ENCODE measurements around the gene DIP2A.

GRCh38 chr21:46423546-46424038 lies 35.1 kb upstream of the DIP2A start:
- TF ChIP-seq, protein P1, sequence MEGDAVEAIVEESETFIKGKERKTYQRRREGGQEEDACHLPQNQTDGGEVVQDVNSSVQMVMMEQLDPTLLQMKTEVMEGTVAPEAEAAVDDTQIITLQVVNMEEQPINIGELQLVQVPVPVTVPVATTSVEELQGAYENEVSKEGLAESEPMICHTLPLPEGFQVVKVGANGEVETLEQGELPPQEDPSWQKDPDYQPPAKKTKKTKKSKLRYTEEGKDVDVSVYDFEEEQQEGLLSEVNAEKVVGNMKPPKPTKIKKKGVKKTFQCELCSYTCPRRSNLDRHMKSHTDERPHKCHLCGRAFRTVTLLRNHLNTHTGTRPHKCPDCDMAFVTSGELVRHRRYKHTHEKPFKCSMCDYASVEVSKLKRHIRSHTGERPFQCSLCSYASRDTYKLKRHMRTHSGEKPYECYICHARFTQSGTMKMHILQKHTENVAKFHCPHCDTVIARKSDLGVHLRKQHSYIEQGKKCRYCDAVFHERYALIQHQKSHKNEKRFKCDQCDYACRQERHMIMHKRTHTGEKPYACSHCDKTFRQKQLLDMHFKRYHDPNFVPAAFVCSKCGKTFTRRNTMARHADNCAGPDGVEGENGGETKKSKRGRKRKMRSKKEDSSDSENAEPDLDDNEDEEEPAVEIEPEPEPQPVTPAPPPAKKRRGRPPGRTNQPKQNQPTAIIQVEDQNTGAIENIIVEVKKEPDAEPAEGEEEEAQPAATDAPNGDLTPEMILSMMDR (IDR thresholded peaks at IDR 0.05; ENCODE audit: low read depth, low read length, poor library complexity, severe bottlenecking): no peak
- TF ChIP-seq EZH2phosphoT487 (IDR thresholded peaks at IDR 0.05; ENCODE audit: borderline replicate concordance, low read length): no peak
